C4-2B (cell line): ENCODE results near the gene LYRM1.

Source experiments
- CTCF ChIP-seq: fragments of 450-650 bp; conservative IDR thresholded peaks from 2 replicates; pipeline ENCODE4 v1.5.1; 2017; ENCODE audit warnings: mild to moderate bottlenecking
- ZFX ChIP-seq: fragments of 450-650 bp; IDR thresholded peaks from 2 replicates; pipeline ENCODE4 v1.6.1; 2017

GRCh38 chr16:20875355-20875650 is 25.3 kb upstream of the LYRM1 start:
- no peak for TF ChIP-seq CTCF
- TF ChIP-seq ZFX = no peak
